B cell (primary cell): ENCODE results near the gene NANOS2. TPM values are rescaled to one million over a fixed set of nuclear protein-coding genes. Genes with fewer than 3 reads are reported as not detected.
A peak's percentile ranks its signal among the peaks of the same experiment; 100 is the strongest.

Experiments used
- ATAC-seq: fragments of 200-7000 bp; cut with Tn5 transposase; one replicate; pipeline ENCODE4 v1.10.0; 2021; ENCODE audit warnings: low read depth, mild to moderate bottlenecking, moderate number of reproducible peaks, moderate library complexity
- CTCF ChIA-PET: fragments of 350-600 bp; sonication (Branson Sonifier 250); formaldehyde crosslinking; loops from one replicate; lab custom pipeline; 2021; ENCODE audit warnings: antibody characterized with exemption, inconsistent platforms; lab: Charles Lee
- POLR2A ChIA-PET: fragments of 350-600 bp; sonication (Branson Sonifier 250); formaldehyde crosslinking; loops from one replicate; lab custom pipeline; 2021; ENCODE audit warnings: antibody characterized with exemption; lab: Charles Lee
- DNase-seq: peaks from one replicate; pipeline ENCODE4 v3.0.0; 2013
- H2AFZ ChIP-seq: 2 replicates; pipeline ENCODE4 v1.6.1; 2012; ENCODE audit warnings: mild to moderate bottlenecking, low read depth, low read length; ENCODE audit not compliant: insufficient read depth, poor library complexity, severe bottlenecking
- H3K27ac ChIP-seq, 2 donors: 1 replicate in 1 of 2; 2 replicates in 1 of 2; pipeline ENCODE4 v1.5.1; 2012 to 2013; ENCODE audit warnings: low read length in 2 of 2, mild to moderate bottlenecking in 2 of 2, moderate library complexity in 1 of 2
- H3K27me3 ChIP-seq, 4 experiments: fragments of 200-600 bp in 1 of 4; sonication (generic) in 1 of 4; replicated peaks in 1 of 4; 1 replicate in 2 of 4; 2 replicates in 2 of 4; pipeline versions ENCODE4 v1.6.1 to v1.7.0; 2013 to 2016; ENCODE audit warnings: low read length in 3 of 4, mild to moderate bottlenecking in 2 of 4, mixed read lengths in 1 of 4, moderate library complexity in 1 of 4; ENCODE audit not compliant: insufficient read depth in 4 of 4, control insufficient read depth in 3 of 4; ENCODE audit errors: control extremely low read depth in 1 of 4
- H3K36me3 ChIP-seq, 2 experiments: replicated peaks in 1 of 2; 1 replicate in 1 of 2; 2 replicates in 1 of 2; pipeline versions ENCODE4 v1.6.1 to v1.7.1; 2013; ENCODE audit warnings: low read length in 1 of 2; ENCODE audit not compliant: insufficient read depth in 2 of 2, control insufficient read depth in 1 of 2; ENCODE audit errors: control extremely low read depth in 1 of 2, extremely low read depth in 1 of 2
- H3K4me1 ChIP-seq, 2 donors: fragments of 200-600 bp in 1 of 2; sonication (generic) in 1 of 2; 1 replicate in 1 of 2; 2 replicates in 1 of 2; pipeline versions ENCODE4 v1.5.1 to v1.6.1; 2013 to 2017; ENCODE audit warnings: low read length in 2 of 2; ENCODE audit not compliant: control insufficient read depth in 2 of 2, insufficient read depth in 2 of 2
- H3K4me2 ChIP-seq: replicated peaks from 2 replicates; pipeline ENCODE3; 2012; ENCODE audit warnings: mild to moderate bottlenecking, low read depth, low read length; ENCODE audit not compliant: poor library complexity, severe bottlenecking
- H3K4me3 ChIP-seq, 5 experiments: fragments of 200-600 bp in 1 of 5; sonication (generic) in 1 of 5; 1 replicate in 3 of 5; 2 replicates in 2 of 5; pipeline versions ENCODE4 v1.5.1 to v1.7.0; 2011 to 2016; ENCODE audit warnings: low read length in 4 of 5, mild to moderate bottlenecking in 4 of 5, low read depth in 2 of 5, control low read depth in 1 of 5, moderate library complexity in 1 of 5; ENCODE audit not compliant: insufficient read depth in 1 of 5; ENCODE audit errors: control extremely low read depth in 1 of 5, extremely low read depth in 1 of 5
- H3K79me2 ChIP-seq: fragments of 200-600 bp; sonication (generic); one replicate; pipeline ENCODE4 v1.6.0; 2016; ENCODE audit warnings: low read length; ENCODE audit not compliant: control insufficient read depth, insufficient read depth
- H3K9ac ChIP-seq: fragments of 200-600 bp; sonication (generic); 2 replicates; pipeline ENCODE4 v1.6.1; 2017; ENCODE audit warnings: mild to moderate bottlenecking, low read length, moderate library complexity
- H3K9me3 ChIP-seq, 3 donors: one replicate each; pipeline versions ENCODE4 v1.6.1 to v1.7.1; 2013; ENCODE audit warnings: low read length in 2 of 3; ENCODE audit not compliant: control insufficient read depth in 2 of 3, insufficient read depth in 1 of 3; ENCODE audit errors: control extremely low read depth in 1 of 3
- H4K20me1 ChIP-seq: 2 replicates; pipeline ENCODE4 v1.6.0; 2012; ENCODE audit warnings: mild to moderate bottlenecking, low read length; ENCODE audit not compliant: insufficient read depth, control insufficient read depth, poor library complexity, severe bottlenecking
- H3K27ac Mint-ChIP-seq: one replicate; pipeline ENCODE4 v1.8.0; 2021; ENCODE audit warnings: mixed read lengths
- H3K27me3 Mint-ChIP-seq: one replicate; pipeline ENCODE4 v1.8.0; 2021; ENCODE audit warnings: mixed read lengths
- H3K4me1 Mint-ChIP-seq: one replicate; pipeline ENCODE4 v1.8.0; 2021; ENCODE audit warnings: mixed read lengths
- H3K4me3 Mint-ChIP-seq: one replicate; pipeline ENCODE4 v1.8.0; 2021; ENCODE audit warnings: mixed read lengths
- H3K9me3 Mint-ChIP-seq: one replicate; pipeline ENCODE4 v1.8.0; 2022; ENCODE audit warnings: mixed read lengths; ENCODE audit not compliant: insufficient read depth
- CTCF ChIP-seq: fragments of 200-600 bp; IDR thresholded peaks from one replicate; pipeline ENCODE4 v1.8.0; 2022; ENCODE audit warnings: antibody characterized with exemption, mild to moderate bottlenecking
- EZH2 ChIP-seq: IDR thresholded peaks from 2 replicates; pipeline ENCODE4 v1.6.1; 2012; ENCODE audit warnings: borderline replicate concordance, low read depth, mild to moderate bottlenecking, moderate library complexity, low read length; ENCODE audit not compliant: insufficient read depth, poor library complexity, severe bottlenecking
- WGBS: methylation state at CpG from one replicate; pipeline ENCODE4 v1.1.5; 2013; ENCODE audit warnings: missing lambda C conversion rate; ENCODE audit not compliant: insufficient coverage; 5-methylcytosine and 5-hydroxymethylcytosine counted together
- intact Hi-C: fragments of 100-400 bp; cut with micrococcal nuclease; formaldehyde crosslinking; loops from one replicate; pipeline ENCODE4 v1.10.0; 2022
- polyA plus RNA-seq: library from polyadenylated mRNA; depleted of rRNA; stranded (reverse); fragments of >200 nt; gene quantifications from 2 replicates; pipeline ENCODE4 v1.2.3, GENCODE V29; 2012
- total RNA-seq, 2 donors: library from RNA; stranded (reverse); fragments of 120-200 nt in 1 of 2; gene quantifications; 1 replicate in 1 of 2; 2 replicates in 1 of 2; pipeline versions ENCODE4 v1.2.3 to v1.2.4, GENCODE V29; 2013 to 2022

The NANOS2 gene
- total and polyA plus RNA-seq, 2 donors (not counting 1 experiment from before 2014, with no cell fraction given): not detected

DNA sequence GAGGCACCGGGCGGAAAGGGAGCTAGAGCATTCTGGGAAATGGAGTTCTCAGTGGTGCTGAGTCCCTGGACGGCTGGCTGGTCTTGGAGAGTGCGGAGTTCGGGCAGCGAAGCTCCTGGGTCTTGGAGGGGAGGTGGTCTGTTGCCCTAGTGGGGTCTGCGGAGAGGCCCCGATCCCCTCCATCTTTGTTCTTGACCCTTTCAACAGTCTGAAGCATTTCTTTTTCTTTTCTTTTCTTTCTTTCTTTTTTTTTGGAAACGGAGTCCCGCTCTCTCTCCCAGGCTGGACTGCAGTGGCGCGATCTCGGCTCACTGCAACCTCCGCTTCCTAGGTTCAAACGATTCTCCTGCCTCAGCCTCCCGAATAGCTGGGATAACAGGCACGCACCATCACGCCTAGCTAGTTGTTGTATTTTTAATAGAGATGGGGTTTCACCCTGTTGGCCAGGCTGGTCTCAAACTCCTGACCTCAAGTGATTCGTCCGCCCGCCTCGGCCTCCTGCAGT, 51.2 kb downstream of the NANOS2 start:
- ChIA-PET POLR2A (interaction anchor here (0.6 to 2.0 kb wide), 10 partner anchors 19 to 173 kb away, joined by 3 to 9 read pairs (median 5); partner anchors contain the start of genes IRF2BP1, MYPOP, QPCTL and SIX5), CTCF (interaction anchor here (1.0 to 3.0 kb wide), 7 partner anchors 16 to 171 kb away, joined by 3 to 24 read pairs (median 8); partner anchors contain the start of genes IRF2BP1, MYPOP, SIX5 and SNRPD2)
- Histone ChIP-seq H3K4me3 (peak overlapping the region; percentile 62 to 87 (median 81)), H3K36me3 (peaks cover 0 to 17% of the 10 kb centered on the region in 2 experiments), H3K79me2 (peaks cover 38% of the 10 kb centered on the region), H3K9ac (peak overlapping the region; percentile 77), H3K27ac (peak overlapping the region in 1 of 2 donors; percentile 95), H3K27me3 (peaks cover 0 to 14% (median 6%) of the 10 kb centered on the region in 4 experiments), H3K9me3 (peaks cover 0 to 4% (median 0%) of the 10 kb centered on the region in 3 donors), H3K4me2 (peak overlapping the region; percentile 95), H3K4me1 (peaks cover 27 to 33% of the 10 kb centered on the region in 2 donors), H2AFZ (peak overlapping the region; percentile 86), H4K20me1 (peaks cover 8% of the 10 kb centered on the region)
- H3K4me3 Mint-ChIP-seq: peak overlapping the region; percentile 91
- no peak for ATAC-seq
- no peaks in the 10 kb centered on the region for H3K9me3 Mint-ChIP-seq
- H3K27ac Mint-ChIP-seq: peak overlapping the region; percentile 98
- peaks cover 32% of the 10 kb centered on the region for H3K4me1 Mint-ChIP-seq
- DNase-seq: no peak
- intact Hi-C loops: loop anchor here (1.0 to 2.0 kb wide), 10 partner anchors 23 to 987 kb away; partner anchors contain the start of genes AP2S1, CCDC61, DMWD and FBXO46
- TF ChIP-seq EZH2: no peak
- no peak for TF ChIP-seq CTCF
- 1% methylated on average over 18 of the region's 22 CpGs for WGBS
- H3K27me3 Mint-ChIP-seq: peaks cover 10% of the 10 kb centered on the region

Other genes with a start within 250 kb of the NANOS2 start
- gene GIPR, start 246.6 kb downstream of the NANOS2 start, total RNA-seq: 2.3 and 2.9 TPM in 2 replicates
- gene GIPR, start 246.6 kb downstream of the NANOS2 start, polyA plus RNA-seq: 0.43 and 2.3 TPM in 2 replicates
- gene SNRPD2, start 222.8 kb downstream of the NANOS2 start, total RNA-seq: 353 and 368 TPM in 2 replicates
- 241 and 281 TPM in 2 replicates for gene SNRPD2, start 222.8 kb downstream of the NANOS2 start, polyA plus RNA-seq
- gene QPCTL, start 222.1 kb downstream of the NANOS2 start, total RNA-seq: 50.9 and 61.3 TPM in 2 replicates
- 8.8 and 9.4 TPM in 2 replicates for gene QPCTL, start 222.1 kb downstream of the NANOS2 start, polyA plus RNA-seq
- gene FBXO46, start 183.9 kb downstream of the NANOS2 start, total RNA-seq: 43.7 and 44.5 TPM in 2 replicates
- 19.1 and 19.9 TPM in 2 replicates for gene FBXO46, start 183.9 kb downstream of the NANOS2 start, polyA plus RNA-seq
- gene MEIOSIN, start 181.3 kb downstream of the NANOS2 start, total RNA-seq: not detected in 2 replicates
- not detected in 2 replicates for gene MEIOSIN, start 181.3 kb downstream of the NANOS2 start, polyA plus RNA-seq
- gene SIX5, start 145.5 kb downstream of the NANOS2 start, total RNA-seq: 2.1 and 2.4 TPM in 2 replicates
- 1.4 and 1.5 TPM in 2 replicates for gene SIX5, start 145.5 kb downstream of the NANOS2 start, polyA plus RNA-seq
- 58.3 and 63.0 TPM in 2 replicates for gene DMPK, start 132.3 kb downstream of the NANOS2 start, total RNA-seq
- 28.7 and 41.1 TPM in 2 replicates for gene DMPK, start 132.3 kb downstream of the NANOS2 start, polyA plus RNA-seq
- gene DMWD, start 121.9 kb downstream of the NANOS2 start, total RNA-seq: 86.4 and 91.2 TPM in 2 replicates
- 22.5 and 25.1 TPM in 2 replicates for gene DMWD, start 121.9 kb downstream of the NANOS2 start, polyA plus RNA-seq
- 0.62 and 0.73 TPM in 2 replicates for gene RSPH6A, start 99.5 kb downstream of the NANOS2 start, total RNA-seq
- gene RSPH6A, start 99.5 kb downstream of the NANOS2 start, polyA plus RNA-seq: 0.03 TPM in 1 of 2 replicates, not detected in the other
- 131 and 138 TPM in 2 replicates for gene SYMPK, start 51.6 kb downstream of the NANOS2 start, total RNA-seq
- 107 and 119 TPM in 2 replicates for gene SYMPK, start 51.6 kb downstream of the NANOS2 start, polyA plus RNA-seq
- not detected in 2 replicates for gene FOXA3, start 50.5 kb downstream of the NANOS2 start, total RNA-seq
- not detected in 2 replicates for gene FOXA3, start 50.5 kb downstream of the NANOS2 start, polyA plus RNA-seq
- gene IRF2BP1, start 28.6 kb downstream of the NANOS2 start, total RNA-seq: 32.9 and 33.9 TPM in 2 replicates
- 10.9 and 14.9 TPM in 2 replicates for gene IRF2BP1, start 28.6 kb downstream of the NANOS2 start, polyA plus RNA-seq
- 10.7 and 12.1 TPM in 2 replicates for gene MYPOP, start 12.2 kb downstream of the NANOS2 start, total RNA-seq
- gene MYPOP, start 12.2 kb downstream of the NANOS2 start, polyA plus RNA-seq: 5.1 and 5.7 TPM in 2 replicates
- gene NOVA2, start 59.1 kb upstream of the NANOS2 start, total RNA-seq: 0.19 TPM in 1 of 2 replicates, not detected in the other
- not detected in 2 replicates for gene NOVA2, start 59.1 kb upstream of the NANOS2 start, polyA plus RNA-seq
- gene CCDC61, start 80.7 kb upstream of the NANOS2 start, total RNA-seq: 30.1 and 37.0 TPM in 2 replicates
- gene CCDC61, start 80.7 kb upstream of the NANOS2 start, polyA plus RNA-seq: 16.1 and 20.6 TPM in 2 replicates
- gene PGLYRP1, start 108.3 kb upstream of the NANOS2 start, total RNA-seq: not detected in 2 replicates
- gene PGLYRP1, start 108.3 kb upstream of the NANOS2 start, polyA plus RNA-seq: not detected in 2 replicates
- not detected in 2 replicates for gene IGFL4, start 126.2 kb upstream of the NANOS2 start, total RNA-seq
- gene IGFL4, start 126.2 kb upstream of the NANOS2 start, polyA plus RNA-seq: not detected in 2 replicates
- gene IGFL3, start 209.9 kb upstream of the NANOS2 start, total RNA-seq: not detected in 2 replicates
- not detected in 2 replicates for gene IGFL3, start 209.9 kb upstream of the NANOS2 start, polyA plus RNA-seq
- gene IGFL2, start 233.5 kb upstream of the NANOS2 start, total RNA-seq: not detected in 2 replicates
- gene IGFL2, start 233.5 kb upstream of the NANOS2 start, polyA plus RNA-seq: not detected in 2 replicates